ENCODE data around the gene MED31. TPM values are rescaled to one million over a fixed set of nuclear protein-coding genes. Genes with fewer than 3 reads are reported as not detected.
"Not testable (repeated sequence)": the region's sequence is repeated elsewhere in the genome, so short reads cannot be mapped to it uniquely, and the experiment has no call there.

The MED31 gene
- total RNA-seq, 1 donor from 2014 or later, result 17.6 TPM

DNA sequence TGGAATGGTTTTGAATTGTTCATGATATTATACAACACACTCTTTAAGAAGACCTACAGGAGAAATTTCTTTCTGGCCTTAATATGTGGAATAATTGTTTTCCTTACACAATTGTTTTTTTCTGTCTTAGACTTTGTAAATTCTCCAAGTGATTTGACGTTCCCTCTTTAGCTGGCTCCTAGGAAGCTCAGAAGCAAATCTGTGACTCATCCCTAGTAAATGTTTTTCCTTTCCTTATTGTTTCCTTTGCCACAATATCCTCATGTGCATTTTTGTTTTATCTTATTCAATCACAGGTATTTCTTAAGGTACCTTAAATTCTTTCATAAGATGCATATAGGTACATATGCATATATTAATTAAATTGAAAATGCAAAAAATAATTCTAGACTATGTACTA, 24.4 kb downstream of the MED31 start:
- DNase-seq (ENCODE audit: low read depth, low spot score), result no peak

DNA sequence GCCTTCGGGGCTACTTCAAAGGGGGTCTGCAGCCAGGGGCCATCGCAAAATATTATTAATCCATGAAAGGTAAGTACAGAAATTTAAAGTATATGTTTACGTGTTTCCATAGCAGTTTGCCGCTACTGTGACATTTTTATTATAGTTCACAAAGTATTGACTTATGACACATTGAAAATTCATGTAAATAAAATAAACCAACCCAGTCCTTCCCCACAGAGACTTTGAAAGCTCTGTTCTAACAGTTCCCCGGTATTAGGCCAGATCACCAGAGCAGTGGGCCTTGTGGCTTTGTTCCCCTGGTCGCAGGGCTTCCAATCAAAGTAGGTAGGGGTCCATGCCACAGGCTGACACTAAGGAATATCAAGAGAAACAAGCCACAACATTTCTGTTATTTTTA, 24.8 kb downstream of the MED31 start:
- no peak for DNase-seq (ENCODE audit: low read depth, low spot score)

DNA sequence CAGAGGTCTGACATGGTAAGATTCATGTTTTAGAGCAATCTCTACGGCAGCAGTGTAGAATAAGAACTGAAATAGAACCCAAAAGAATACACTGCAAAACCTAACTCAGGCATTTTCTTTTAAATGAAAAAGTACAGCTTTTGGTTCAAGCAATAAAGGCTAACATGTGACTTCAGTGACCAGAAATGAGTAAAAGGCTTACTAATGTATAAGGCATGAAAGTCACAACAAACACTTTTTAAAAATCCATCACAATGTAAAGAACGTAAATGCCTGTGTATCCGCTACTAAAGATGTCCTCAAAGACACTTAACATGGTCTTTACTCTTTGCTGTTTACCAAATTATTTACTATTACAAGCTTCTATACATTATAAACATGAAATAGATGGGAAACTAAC, 27.5 kb downstream of the MED31 start:
- no peak for DNase-seq (ENCODE audit: low read depth, low spot score)

DNA sequence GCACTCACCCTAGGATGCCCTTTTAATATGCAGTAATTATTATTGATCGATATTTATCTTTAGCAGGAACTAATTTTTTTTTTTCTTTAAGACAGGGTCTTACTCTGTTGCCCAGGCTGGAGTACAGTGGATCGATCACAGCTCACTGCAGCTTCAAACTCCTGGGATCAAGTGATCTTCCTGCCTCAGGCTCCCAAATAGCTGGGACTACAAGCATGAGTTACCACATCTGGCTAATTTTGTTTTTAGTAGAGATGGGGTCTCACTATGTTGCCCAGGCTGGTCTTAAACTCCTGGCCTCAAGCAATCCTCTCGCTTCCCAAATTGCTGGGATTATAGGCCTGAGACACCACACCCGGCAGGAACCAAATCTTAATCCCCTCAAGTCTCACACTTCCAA, 40.2 kb downstream of the MED31 start:
- no peak for DNase-seq (ENCODE audit: low read depth, low spot score)

DNA sequence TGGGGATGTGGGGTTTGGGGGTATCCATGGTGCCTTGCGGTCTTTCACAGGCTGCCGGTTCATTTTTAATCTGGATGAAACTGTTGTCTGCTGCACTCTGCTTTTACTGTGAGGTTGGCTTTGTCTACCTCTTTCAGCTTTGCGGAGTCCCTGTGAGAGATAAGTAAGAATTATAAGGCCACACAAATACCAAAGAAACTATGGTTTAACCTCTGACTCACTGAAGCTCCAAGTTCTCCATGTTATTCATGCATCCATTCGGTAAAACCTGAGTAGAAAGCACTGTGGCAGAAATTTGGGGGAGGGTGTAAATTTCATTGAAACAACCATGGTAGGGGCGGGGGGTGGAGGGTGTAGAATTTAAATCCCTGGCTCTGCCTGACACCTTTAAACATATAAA, 41.4 kb downstream of the MED31 start:
- DNase-seq (ENCODE audit: low read depth, low spot score), result no peak

DNA sequence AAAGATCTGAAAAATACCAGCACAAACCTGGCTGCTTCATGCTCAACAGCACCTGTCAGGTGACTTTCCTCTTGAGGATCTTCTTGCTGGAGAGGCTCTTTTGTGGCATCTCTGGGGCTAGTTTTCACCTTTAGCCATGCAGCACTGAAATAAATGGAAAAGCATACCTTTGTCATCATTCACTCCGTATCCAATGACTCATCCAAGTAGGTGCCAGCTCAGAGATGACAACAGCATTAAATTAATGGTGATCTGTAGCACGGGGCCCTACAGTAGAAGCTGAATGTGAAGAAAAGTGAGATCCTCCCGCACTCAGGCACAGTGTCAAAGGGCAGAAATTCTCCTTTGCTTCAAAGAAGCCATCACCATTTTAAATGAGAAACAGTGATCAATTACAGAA, 43.1 kb downstream of the MED31 start:
- DNase-seq (ENCODE audit: low read depth, low spot score), result no peak

DNA sequence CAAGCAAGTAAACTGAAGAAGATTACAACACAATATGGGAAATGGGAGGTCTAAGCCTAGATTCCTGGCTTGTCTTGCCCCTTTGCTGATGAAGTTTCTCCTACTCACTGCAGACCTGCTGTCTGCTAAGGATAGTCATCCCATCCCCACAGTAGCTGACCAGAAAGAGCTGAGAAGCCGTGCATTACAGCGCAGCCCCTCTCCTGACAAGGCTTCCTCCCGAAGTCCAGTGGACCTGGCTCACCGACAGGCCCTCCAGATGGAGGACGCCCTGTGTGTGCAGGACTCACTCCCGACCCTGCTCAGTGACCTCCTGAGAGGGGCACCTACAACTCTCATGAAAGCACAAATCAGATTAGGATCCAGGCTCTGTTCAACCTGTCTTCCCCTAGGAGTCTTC, 46.3 kb downstream of the MED31 start:
- no peak for DNase-seq (ENCODE audit: low read depth, low spot score)

DNA sequence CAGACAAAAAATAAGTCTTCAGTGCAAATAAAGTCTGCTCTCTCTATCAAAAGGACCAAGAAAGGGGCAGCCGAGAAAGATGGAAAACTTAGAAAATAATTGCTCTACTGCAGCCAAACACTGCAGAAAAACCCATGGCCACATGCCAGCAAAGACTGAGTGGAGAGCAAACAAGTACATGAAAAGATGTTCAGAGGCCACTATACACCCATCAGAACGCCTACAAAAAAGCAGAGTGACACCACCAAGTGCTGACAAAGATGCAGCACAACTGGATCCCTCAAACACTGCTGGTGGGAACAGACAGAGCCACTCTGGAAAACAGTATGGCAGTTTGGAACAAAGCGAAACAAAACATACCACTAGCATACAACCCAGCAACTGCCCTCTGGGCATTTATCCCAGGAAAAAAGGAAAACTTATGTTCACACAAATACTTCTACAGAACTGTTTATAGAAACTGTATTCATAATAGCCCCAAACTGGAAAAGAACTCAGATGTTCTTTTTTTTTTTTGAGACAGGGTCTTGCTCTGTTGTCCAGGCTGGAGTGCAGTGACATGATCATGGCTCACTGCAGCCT, 47.6 kb downstream of the MED31 start:
- no peak for DNase-seq (ENCODE audit: low read depth, low spot score)

DNA sequence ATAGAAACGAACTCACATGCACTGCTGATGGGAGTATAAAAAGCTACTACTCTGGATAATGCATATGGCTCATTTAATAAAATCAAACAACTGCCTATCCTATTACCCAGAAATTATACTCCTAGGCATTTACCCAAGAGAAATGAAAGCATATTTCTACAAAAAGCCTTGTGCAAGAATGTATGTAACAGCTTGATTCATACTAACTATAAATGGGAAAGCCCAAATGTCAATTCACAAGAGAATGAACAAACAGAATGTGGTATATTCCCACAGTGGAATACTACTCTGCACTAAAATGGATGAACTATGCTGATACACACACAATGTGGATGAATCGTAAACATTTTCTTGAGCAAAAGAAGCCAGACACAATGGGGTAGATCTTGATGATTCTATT, 49.3 kb downstream of the MED31 start:
- no peak for DNase-seq (ENCODE audit: low read depth, low spot score)

DNA sequence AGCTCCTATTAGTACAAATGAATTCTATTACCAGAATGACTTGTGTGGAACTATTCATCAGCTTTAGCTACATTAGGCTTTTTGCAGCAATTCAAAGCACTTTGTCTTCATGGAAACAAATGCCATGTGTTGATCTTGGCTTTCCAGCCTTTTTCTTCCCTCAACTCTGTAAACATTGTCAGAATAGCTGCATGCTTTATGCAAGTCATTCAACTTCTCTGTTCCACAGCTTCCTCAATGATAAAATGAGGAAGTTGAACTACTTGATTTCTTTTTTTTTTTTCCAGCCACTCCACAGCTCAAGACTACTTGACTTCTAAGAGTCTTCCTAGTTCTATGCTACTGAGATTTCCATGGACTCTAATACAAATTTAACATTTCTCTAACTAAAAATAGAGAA, 52.0 kb downstream of the MED31 start:
- peak; percentile 20 for DNase-seq (ENCODE audit: low read depth, low spot score)

DNA sequence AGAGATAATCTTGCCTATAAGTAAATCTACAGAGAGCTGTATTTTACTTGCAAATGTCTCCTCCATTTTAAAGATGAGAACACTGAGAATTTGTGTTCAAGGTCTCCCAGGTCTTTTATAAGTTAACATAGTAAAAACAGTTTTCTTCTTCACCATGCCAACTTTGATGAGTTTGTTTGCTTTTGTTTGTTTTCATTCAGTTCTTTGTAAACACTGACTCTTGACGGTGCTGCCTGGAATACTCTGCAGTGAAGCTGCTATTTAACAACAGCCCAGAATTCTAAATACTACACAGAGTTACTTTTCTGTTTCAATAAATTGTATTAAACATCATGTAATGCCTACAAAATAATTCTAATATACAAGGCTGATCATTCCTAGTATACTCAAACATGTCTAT, 53.7 kb downstream of the MED31 start:
- DNase-seq (ENCODE audit: low read depth, low spot score), result no peak

DNA sequence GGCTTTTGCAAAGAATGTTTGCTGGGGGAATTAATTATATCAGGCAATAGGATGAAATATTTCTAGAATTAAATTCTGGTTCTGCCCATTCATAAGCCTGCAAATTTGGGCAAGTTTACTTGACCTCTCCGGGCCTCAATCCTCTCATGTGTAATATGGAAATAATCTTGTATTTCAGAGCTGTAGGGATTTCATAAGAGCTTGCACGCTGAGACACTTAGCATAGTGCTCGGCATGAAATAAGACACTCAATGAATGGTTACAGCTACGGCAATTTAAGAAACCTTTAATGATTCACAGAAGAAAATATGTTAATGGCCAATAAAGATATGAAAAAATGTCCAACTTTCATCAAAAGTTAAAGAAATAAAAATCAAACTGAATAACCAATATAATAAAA, 54.5 kb downstream of the MED31 start:
- no peak for DNase-seq (ENCODE audit: low read depth, low spot score)

DNA sequence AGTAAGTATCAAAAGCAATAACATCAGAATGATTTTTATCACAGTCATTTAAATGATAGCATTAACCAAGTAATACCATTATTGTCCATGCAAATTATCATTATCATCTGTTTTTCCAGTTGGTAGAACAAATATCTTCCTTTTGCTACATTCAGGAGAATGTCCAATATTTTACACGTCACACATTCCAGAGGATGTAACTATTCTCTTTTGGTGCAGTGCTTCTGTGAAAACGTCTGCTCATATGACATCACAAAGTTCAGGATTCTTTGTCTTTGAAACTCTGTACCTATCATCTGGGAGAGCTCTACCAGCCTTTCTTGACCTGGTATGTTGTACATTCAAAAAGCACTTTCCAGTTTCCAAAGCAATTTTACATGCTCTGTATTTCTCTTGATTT, 54.9 kb downstream of the MED31 start:
- DNase-seq (ENCODE audit: low read depth, low spot score), result no peak

DNA sequence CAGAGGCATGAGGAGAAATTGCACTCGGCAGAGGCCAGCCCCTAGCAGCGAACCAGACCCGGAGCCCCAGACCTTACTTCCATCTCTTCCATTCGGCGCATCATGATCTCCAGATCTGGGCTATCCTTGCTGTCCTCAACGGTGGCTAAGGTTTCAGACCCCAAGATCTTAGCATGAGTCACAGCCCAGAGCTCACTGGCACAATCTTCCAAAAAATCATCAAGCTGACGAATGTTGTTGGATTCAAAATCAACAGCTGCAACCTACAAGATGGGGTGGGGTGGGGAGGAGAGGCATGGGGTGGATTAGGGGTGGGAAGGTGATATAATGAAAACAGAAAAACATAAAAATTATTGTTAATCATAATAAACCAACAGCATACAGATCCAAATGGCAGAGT, 55.3 kb downstream of the MED31 start:
- DNase-seq (ENCODE audit: low read depth, low spot score), result no peak

DNA sequence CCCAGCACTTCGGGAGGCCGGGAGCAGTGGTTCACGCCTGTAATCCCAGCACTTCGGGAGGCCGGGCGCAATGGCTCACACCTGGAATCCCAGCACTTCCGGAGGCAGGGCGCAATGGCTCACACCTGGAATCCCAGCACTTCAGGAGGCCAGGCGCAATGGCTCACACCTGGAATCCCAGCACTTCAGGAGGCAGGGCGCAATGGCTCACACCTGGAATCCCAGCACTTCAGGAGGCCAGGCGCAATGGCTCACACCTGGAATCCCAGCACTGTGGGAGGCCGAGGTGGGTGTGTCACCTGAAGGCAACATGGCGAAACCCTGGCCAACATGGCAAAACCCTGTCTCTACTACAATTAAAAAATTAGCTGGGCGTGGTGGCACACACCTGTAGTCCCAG, 58.0 kb downstream of the MED31 start:
- not testable (repeated sequence) for DNase-seq (ENCODE audit: low read depth, low spot score)

Other genes with a start within 250 kb of the MED31 start
- gene AIPL1, start 216.5 kb downstream of the MED31 start, total RNA-seq, result not detected in 2 replicates
- gene PIMREG, start 207.2 kb downstream of the MED31 start, total RNA-seq, result 24.3 and 47.6 TPM in 2 replicates
- 0.74 and 1.6 TPM in 2 replicates for gene PITPNM3, start 95.0 kb downstream of the MED31 start, total RNA-seq
- 8.9 and 9.3 TPM in 2 replicates for gene KIAA0753, start 10.9 kb downstream of the MED31 start, total RNA-seq
- gene TXNDC17, start 10.5 kb downstream of the MED31 start, total RNA-seq, result 94.6 and 100 TPM in 2 replicates
- gene C17orf100, start 157 bp upstream of the MED31 start, total RNA-seq, result 0.35 and 0.40 TPM in 2 replicates
- gene SLC13A5, start 61.8 kb upstream of the MED31 start, total RNA-seq, result not detected in 2 replicates
- 11.5 and 23.9 TPM in 2 replicates for gene XAF1, start 104.4 kb upstream of the MED31 start, total RNA-seq
- 0.28 and 1.4 TPM in 2 replicates for gene FBXO39, start 124.6 kb upstream of the MED31 start, total RNA-seq
- not detected in 2 replicates for gene TEKT1, start 180.1 kb upstream of the MED31 start, total RNA-seq